ENCODE measurements around the gene CLTB. TPM values are rescaled to one million over a fixed set of nuclear protein-coding genes. Genes with fewer than 3 reads are reported as not detected.

The CLTB gene
- polyA plus RNA-seq, 1 of the 3 experiments (the other 2 are of a cell fraction), result 91.2 TPM

- CTCF ChIA-PET, result no interaction called here
- peak within 1 kb of the TSS; percentile 75 for H3K9ac ChIP-seq
- TF ChIP-seq TEAD4 (IDR thresholded peaks at IDR 0.05; ENCODE audit: borderline replicate concordance, insufficient read depth), result no peak
- no peak for TF ChIP-seq RXRA (IDR thresholded peaks at IDR 0.05; ENCODE audit: borderline replicate concordance, low read depth)
- TF ChIP-seq EZH2phosphoT487 (IDR thresholded peaks at IDR 0.05; ENCODE audit: borderline replicate concordance, low read depth), result no peak
- TF ChIP-seq RFX5 (IDR thresholded peaks at IDR 0.05; ENCODE audit: low read length), result no peak
- TF ChIP-seq PBX3 (IDR thresholded peaks at IDR 0.05), result no peak
- TF ChIP-seq ELF1 (IDR thresholded peaks at IDR 0.05), result no peak
- TF ChIP-seq TCF12 (IDR thresholded peaks at IDR 0.05), result no peak
- no peak for TF ChIP-seq MEF2A (IDR thresholded peaks at IDR 0.05; ENCODE audit: borderline replicate concordance, low read depth)
- 0 out of 2 replicates have a peak, but pooled peaks have one; percentile 57 for TF ChIP-seq ZBTB33 (IDR thresholded peaks at IDR 0.05; ENCODE audit: borderline replicate concordance, low read depth)
- TF ChIP-seq FOSL2 (IDR thresholded peaks at IDR 0.05; ENCODE audit: borderline replicate concordance, low read depth), result no peak
- no peak for TF ChIP-seq CTCF (IDR thresholded peaks at IDR 0.05)
- TF ChIP-seq NRF1 (IDR thresholded peaks at IDR 0.05; ENCODE audit: low read depth, low read length), result peak; percentile 80
- no peak for TF ChIP-seq GABPA (IDR thresholded peaks at IDR 0.05; ENCODE audit: low read depth)
- TF ChIP-seq YY1 (IDR thresholded peaks at IDR 0.05; ENCODE audit: low read depth), result no peak; the same call in 1 of the 2 replicates
- TF ChIP-seq TAF1 (IDR thresholded peaks at IDR 0.05; ENCODE audit: borderline replicate concordance, low read depth, low read length), result no peak
- TF ChIP-seq EP300 (IDR thresholded peaks at IDR 0.05; ENCODE audit: borderline replicate concordance in 1 of 2, low read depth in 1 of 2, low read length in 1 of 2), result no peak
- no peak for TF ChIP-seq REST (IDR thresholded peaks at IDR 0.05; ENCODE audit: low read depth, low read length)
- TF ChIP-seq CHD2 (IDR thresholded peaks at IDR 0.05; ENCODE audit: low read length, partially characterized antibody), result peak; percentile 60
- no peak; the same call in 1 of the 2 replicates for TF ChIP-seq POLR2AphosphoS5 (IDR thresholded peaks at IDR 0.05; ENCODE audit: low read depth, low read length)
- TF ChIP-seq MXI1 (IDR thresholded peaks at IDR 0.05; ENCODE audit: low read depth, low read length), result peak; percentile 95
- no peak for TF ChIP-seq USF2 (IDR thresholded peaks at IDR 0.05; ENCODE audit: borderline replicate concordance, low read depth, low read length)
- 0 out of 2 replicates have a peak, but pooled peaks have one; percentile 28 for TF ChIP-seq SIN3A (IDR thresholded peaks at IDR 0.05; ENCODE audit: borderline replicate concordance, low read depth, low read length)
These were observed 50.7 kb downstream of the CLTB start, which contains the start of gene ARL10 for GRCh38 chr5:176365351-176366231. Gene ARL10 (plus strand): TSS chr5:176365487. CDS start chr5:176365564, 77 bp downstream.

More at GRCh38 chr5:176365351-176366231, 50.7 kb downstream of the CLTB start, which contains the start of gene ARL10:
- H3K27me3 ChIP-seq (ENCODE audit: insufficient read depth), result no peaks in the 10 kb centered on the region
- peak within 1 kb of the TSS; percentile 42 to 80; a peak in 3 of 4 replicates for H3K27ac ChIP-seq (ENCODE audit: low read depth in 2 of 2, low read length in 1 of 2)
- H3K4me2 ChIP-seq, result peak within 1 kb of the TSS; percentile 98
- H4K20me1 ChIP-seq (ENCODE audit: insufficient read depth), result no peaks in the 10 kb centered on the region
- H3K9me3 ChIP-seq, result no peaks in the 10 kb centered on the region
- H3F3A ChIP-seq (replicated peaks; ENCODE audit: insufficient read depth), result peaks cover 3% of the 10 kb centered on the region
- H2AFZ ChIP-seq (ENCODE audit: low read depth), result peak within 1 kb of the TSS; percentile 97
- DNase-seq, result peak; percentile 96
- POLR2A ChIA-PET, result interaction anchor here (0.7 kb wide), 1 partner anchor 172 kb away, joined by 3 read pairs; the partner anchor contains the start of gene RNF44
- peaks cover 10% of the 10 kb centered on the region for H3K79me2 ChIP-seq (ENCODE audit: insufficient read depth)
- 17% methylated on average over 26 of the region's 108 CpGs for WGBS (ENCODE audit: low lambda C conversion rate)
- H3K4me3 ChIP-seq (ENCODE audit: low read depth in 2 of 2, low read length in 1 of 2), result peak within 1 kb of the TSS; percentile 70 to 87
- peaks cover 0 to 16% of the 10 kb centered on the region in 2 experiments; a peak in 1 of 4 replicates for H3K4me1 ChIP-seq (ENCODE audit: control insufficient read depth in 1 of 2, insufficient read depth in 2 of 2, low read depth in 1 of 2, low read length in 1 of 2)
- H3K36me3 ChIP-seq (replicated peaks in 1 of 2; ENCODE audit: control insufficient read depth in 1 of 2, insufficient read depth in 2 of 2, low read length in 1 of 2), result peaks cover 4 to 18% of the 10 kb centered on the region in 2 experiments
- H3K9me2 ChIP-seq, result no peaks in the 10 kb centered on the region
